ENCODE data around the gene NFU1.

NFU1 gene

GRCh38 chr2:69436938-69437750 is at the start of gene NFU1:
NFU1 (minus strand) TSS chr2:69437435; CDS start chr2:69437422, 13 bp downstream.
- DNase-seq (ENCODE audit: low read depth, low spot score): no peak

GRCh38 chr2:69483696-69484095 is 46.5 kb upstream of the NFU1 start:
- DNase-seq (ENCODE audit: low read depth, low spot score): no peak

GRCh38 chr2:69483024-69483423 is 45.8 kb upstream of the NFU1 start:
- DNase-seq (ENCODE audit: low read depth, low spot score): no peak

- no peak for DNase-seq (ENCODE audit: low read depth, low spot score)
Measured at GRCh38 chr2:69482471-69482870, 45.2 kb upstream of the NFU1 start.

GRCh38 chr2:69481421-69481820 is 44.2 kb upstream of the NFU1 start:
- no peak for DNase-seq (ENCODE audit: low read depth, low spot score)

- no peak for DNase-seq (ENCODE audit: low read depth, low spot score)
Measured at GRCh38 chr2:69477627-69478026, 40.4 kb upstream of the NFU1 start.

- DNase-seq (ENCODE audit: low read depth, low spot score): no peak
Measured at GRCh38 chr2:69474688-69475087, 37.5 kb upstream of the NFU1 start.

- DNase-seq (ENCODE audit: low read depth, low spot score): no peak
Measured at GRCh38 chr2:69471793-69472192, 34.6 kb upstream of the NFU1 start.

GRCh38 chr2:69470911-69471310 is 33.7 kb upstream of the NFU1 start:
- no peak for DNase-seq (ENCODE audit: low read depth, low spot score)

- no peak for DNase-seq (ENCODE audit: low read depth, low spot score)
Measured at GRCh38 chr2:69469784-69470183, 32.5 kb upstream of the NFU1 start.

GRCh38 chr2:69469375-69469774 is 32.1 kb upstream of the NFU1 start:
- DNase-seq (ENCODE audit: low read depth, low spot score): no peak

GRCh38 chr2:69466728-69467127 is 29.5 kb upstream of the NFU1 start:
- no peak for DNase-seq (ENCODE audit: low read depth, low spot score)

- no peak for DNase-seq (ENCODE audit: low read depth, low spot score)
Measured at GRCh38 chr2:69465513-69466456, 28.6 kb upstream of the NFU1 start.

GRCh38 chr2:69464575-69464974 is 27.3 kb upstream of the NFU1 start:
- no peak for DNase-seq (ENCODE audit: low read depth, low spot score)

GRCh38 chr2:69462780-69463179 is 25.5 kb upstream of the NFU1 start:
- no peak for DNase-seq (ENCODE audit: low read depth, low spot score)

- no peak for DNase-seq (ENCODE audit: low read depth, low spot score)
Measured at GRCh38 chr2:69461404-69461803, 24.2 kb upstream of the NFU1 start.

GRCh38 chr2:69459936-69460335 is 22.7 kb upstream of the NFU1 start:
- no peak for DNase-seq (ENCODE audit: low read depth, low spot score)

- DNase-seq (ENCODE audit: low read depth, low spot score): no peak
Measured at GRCh38 chr2:69456950-69457445, 19.8 kb upstream of the NFU1 start.

GRCh38 chr2:69456154-69456553 is 18.9 kb upstream of the NFU1 start:
- no peak for DNase-seq (ENCODE audit: low read depth, low spot score)

- DNase-seq (ENCODE audit: low read depth, low spot score): no peak
Measured at GRCh38 chr2:69454976-69455375, 17.7 kb upstream of the NFU1 start.

- no peak for DNase-seq (ENCODE audit: low read depth, low spot score)
Measured at GRCh38 chr2:69453475-69454129, 16.4 kb upstream of the NFU1 start.

GRCh38 chr2:69452687-69453086 is 15.5 kb upstream of the NFU1 start:
- no peak for DNase-seq (ENCODE audit: low read depth, low spot score)

All from iPS DF 19.7 (cell line).